Measurements from ENCODE around the gene ZFP36L1. TPM values are rescaled to one million over a fixed set of nuclear protein-coding genes. Genes with fewer than 3 reads are reported as not detected.

ZFP36L1 gene
- polyA plus RNA-seq (2013, experiment 1 of 2) = 184 TPM
- polyA plus RNA-seq (2013, experiment 2 of 2) = 167 TPM

GRCh38 chr14:68792979-68793733, at the start of gene ZFP36L1:
ZFP36L1 (minus strand) TSS chr14:68793067; CDS start chr14:68792938, 129 bp downstream.
- WGBS, 2 experiments (ENCODE audit: insufficient coverage in 2 of 2) = 0 to 2% methylated on average over 12 to 21 of the region's 51 CpGs
- Histone ChIP-seq H3K36me3 (ENCODE audit: control insufficient read depth, insufficient read depth, low read length) (peaks cover 36% of the 10 kb centered on the region), H3K27ac (ENCODE audit: low read depth, low read length, severe bottlenecking) (peak within 1 kb of the TSS; percentile 100), H3K4me3 (ENCODE audit: extremely low read depth, insufficient read depth, low read length, poor library complexity, severe bottlenecking) (peak within 1 kb of the TSS; percentile 99), H3K4me1 (ENCODE audit: control insufficient read depth, insufficient read depth, low read length, poor library complexity, severe bottlenecking) (peaks cover 30% of the 10 kb centered on the region), H3K9me3 (ENCODE audit: control insufficient read depth, low read length) (no peaks in the 10 kb centered on the region)

GRCh38 chr14:68842298-68842697, 49.4 kb upstream of the ZFP36L1 start:
- Histone ChIP-seq H3K36me3 (ENCODE audit: control insufficient read depth, insufficient read depth, low read length) (peaks cover 30% of the 10 kb centered on the region), H3K4me1 (ENCODE audit: control insufficient read depth, insufficient read depth, low read length, poor library complexity, severe bottlenecking) (peaks cover 5% of the 10 kb centered on the region), H3K27ac (ENCODE audit: low read depth, low read length, severe bottlenecking) (no peak overlapping the region), H3K4me3 (ENCODE audit: extremely low read depth, insufficient read depth, low read length, poor library complexity, severe bottlenecking) (no peak overlapping the region), H3K9me3 (ENCODE audit: control insufficient read depth, low read length) (peaks cover 4% of the 10 kb centered on the region)
- WGBS, 2 experiments (ENCODE audit: insufficient coverage in 2 of 2) = 44 to 65% methylated on average over 1 to 2 of the region's 5 CpGs

GRCh38 chr14:68841016-68841809, 48.3 kb upstream of the ZFP36L1 start:
- no peak overlapping the region for H3K27ac ChIP-seq (ENCODE audit: low read depth, low read length, severe bottlenecking)
- H3K36me3 ChIP-seq (ENCODE audit: control insufficient read depth, insufficient read depth, low read length) = peaks cover 32% of the 10 kb centered on the region
- no peak overlapping the region for H3K4me3 ChIP-seq (ENCODE audit: extremely low read depth, insufficient read depth, low read length, poor library complexity, severe bottlenecking)
- peaks cover 5% of the 10 kb centered on the region for H3K4me1 ChIP-seq (ENCODE audit: control insufficient read depth, insufficient read depth, low read length, poor library complexity, severe bottlenecking)
- 85 to 88% methylated on average over 1 to 4 of the region's 6 CpGs for WGBS, 2 experiments (ENCODE audit: insufficient coverage in 2 of 2)
- H3K9me3 ChIP-seq (ENCODE audit: control insufficient read depth, low read length) = peaks cover 8% of the 10 kb centered on the region

GRCh38 chr14:68840454-68840853, 47.6 kb upstream of the ZFP36L1 start:
- 94 to 100% methylated on average over 1 to 2 of the region's 2 CpGs for WGBS, 2 experiments (ENCODE audit: insufficient coverage in 2 of 2)

GRCh38 chr14:68836082-68836481, 43.2 kb upstream of the ZFP36L1 start:
- WGBS, 2 experiments (ENCODE audit: insufficient coverage in 2 of 2) = no CpG with 5 or more reads among the region's 1 CpG
- no peak overlapping the region for H3K4me3 ChIP-seq (ENCODE audit: extremely low read depth, insufficient read depth, low read length, poor library complexity, severe bottlenecking)
- peaks cover 28% of the 10 kb centered on the region for H3K36me3 ChIP-seq (ENCODE audit: control insufficient read depth, insufficient read depth, low read length)
- no peak overlapping the region for H3K27ac ChIP-seq (ENCODE audit: low read depth, low read length, severe bottlenecking)
- peaks cover 18% of the 10 kb centered on the region for H3K9me3 ChIP-seq (ENCODE audit: control insufficient read depth, low read length)
- no peaks in the 10 kb centered on the region for H3K4me1 ChIP-seq (ENCODE audit: control insufficient read depth, insufficient read depth, low read length, poor library complexity, severe bottlenecking)

More at GRCh38 chr14:68840454-68840853, 47.6 kb upstream of the ZFP36L1 start:
- H3K9me3 ChIP-seq (ENCODE audit: control insufficient read depth, low read length) = peaks cover 12% of the 10 kb centered on the region
- no peak overlapping the region for H3K4me3 ChIP-seq (ENCODE audit: extremely low read depth, insufficient read depth, low read length, poor library complexity, severe bottlenecking)
- H3K27ac ChIP-seq (ENCODE audit: low read depth, low read length, severe bottlenecking) = no peak overlapping the region
- peaks cover 5% of the 10 kb centered on the region for H3K4me1 ChIP-seq (ENCODE audit: control insufficient read depth, insufficient read depth, low read length, poor library complexity, severe bottlenecking)
- peaks cover 36% of the 10 kb centered on the region for H3K36me3 ChIP-seq (ENCODE audit: control insufficient read depth, insufficient read depth, low read length)

DNA sequence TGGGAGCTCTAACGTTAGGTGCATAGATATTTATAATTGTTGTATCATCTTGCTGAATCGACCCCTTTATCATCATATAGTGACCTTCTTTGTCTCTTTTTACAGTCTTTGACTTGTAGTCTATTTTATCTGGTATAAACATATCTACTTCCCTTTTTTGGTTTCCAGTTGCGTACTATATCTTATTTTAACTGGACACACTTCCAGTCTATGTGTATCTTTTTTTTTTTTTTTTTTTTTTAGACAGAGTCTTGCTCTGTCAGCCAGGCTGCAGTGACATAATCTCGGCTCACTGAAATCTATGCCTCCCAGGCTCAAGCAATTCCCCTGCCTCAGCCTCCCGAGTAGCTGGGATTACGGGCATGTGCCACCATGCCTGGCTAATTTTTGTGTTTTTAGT, 41.9 kb upstream of the ZFP36L1 start:
- peaks cover 18% of the 10 kb centered on the region for H3K9me3 ChIP-seq (ENCODE audit: control insufficient read depth, low read length)
- WGBS, 2 experiments (ENCODE audit: insufficient coverage in 2 of 2) = 93 to 100% methylated on average over 2 to 3 of the region's 6 CpGs
- no peak overlapping the region for H3K27ac ChIP-seq (ENCODE audit: low read depth, low read length, severe bottlenecking)
- no peak overlapping the region for H3K4me3 ChIP-seq (ENCODE audit: extremely low read depth, insufficient read depth, low read length, poor library complexity, severe bottlenecking)
- H3K4me1 ChIP-seq (ENCODE audit: control insufficient read depth, insufficient read depth, low read length, poor library complexity, severe bottlenecking) = no peaks in the 10 kb centered on the region
- H3K36me3 ChIP-seq (ENCODE audit: control insufficient read depth, insufficient read depth, low read length) = peaks cover 24% of the 10 kb centered on the region

DNA sequence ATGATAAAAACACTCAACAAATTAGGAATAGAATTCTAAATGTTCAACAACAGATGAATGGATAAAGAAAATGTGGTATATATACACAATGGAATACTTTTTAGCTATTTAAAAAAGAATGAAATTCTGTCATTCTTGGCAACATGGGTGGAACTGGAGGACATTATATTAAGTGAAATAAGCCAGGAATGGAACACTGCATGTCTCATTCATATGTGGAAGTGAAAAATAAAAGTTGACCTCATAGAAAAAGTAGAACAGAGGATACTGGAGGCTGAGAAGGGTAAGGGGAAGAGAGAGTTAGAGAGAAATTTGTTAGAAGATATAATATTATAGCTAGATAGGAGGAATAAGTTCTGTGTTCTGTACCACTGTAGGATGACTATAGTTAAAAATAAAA, 35.8 kb upstream of the ZFP36L1 start:
- Histone ChIP-seq H3K36me3 (ENCODE audit: control insufficient read depth, insufficient read depth, low read length) (no peaks in the 10 kb centered on the region), H3K9me3 (ENCODE audit: control insufficient read depth, low read length) (peaks cover 6% of the 10 kb centered on the region), H3K4me1 (ENCODE audit: control insufficient read depth, insufficient read depth, low read length, poor library complexity, severe bottlenecking) (no peaks in the 10 kb centered on the region), H3K4me3 (ENCODE audit: extremely low read depth, insufficient read depth, low read length, poor library complexity, severe bottlenecking) (no peak overlapping the region), H3K27ac (ENCODE audit: low read depth, low read length, severe bottlenecking) (no peak overlapping the region)

- no peak overlapping the region for H3K4me3 ChIP-seq (ENCODE audit: extremely low read depth, insufficient read depth, low read length, poor library complexity, severe bottlenecking)
- peaks cover 1% of the 10 kb centered on the region for H3K4me1 ChIP-seq (ENCODE audit: control insufficient read depth, insufficient read depth, low read length, poor library complexity, severe bottlenecking)
- no peaks in the 10 kb centered on the region for H3K36me3 ChIP-seq (ENCODE audit: control insufficient read depth, insufficient read depth, low read length)
- H3K27ac ChIP-seq (ENCODE audit: low read depth, low read length, severe bottlenecking) = no peak overlapping the region
- 90 to 100% methylated on average over 2 of the region's 3 CpGs for WGBS, 2 experiments (ENCODE audit: insufficient coverage in 2 of 2)
- H3K9me3 ChIP-seq (ENCODE audit: control insufficient read depth, low read length) = no peaks in the 10 kb centered on the region
Measured at GRCh38 chr14:68825729-68826128, 32.9 kb upstream of the ZFP36L1 start.

DNA sequence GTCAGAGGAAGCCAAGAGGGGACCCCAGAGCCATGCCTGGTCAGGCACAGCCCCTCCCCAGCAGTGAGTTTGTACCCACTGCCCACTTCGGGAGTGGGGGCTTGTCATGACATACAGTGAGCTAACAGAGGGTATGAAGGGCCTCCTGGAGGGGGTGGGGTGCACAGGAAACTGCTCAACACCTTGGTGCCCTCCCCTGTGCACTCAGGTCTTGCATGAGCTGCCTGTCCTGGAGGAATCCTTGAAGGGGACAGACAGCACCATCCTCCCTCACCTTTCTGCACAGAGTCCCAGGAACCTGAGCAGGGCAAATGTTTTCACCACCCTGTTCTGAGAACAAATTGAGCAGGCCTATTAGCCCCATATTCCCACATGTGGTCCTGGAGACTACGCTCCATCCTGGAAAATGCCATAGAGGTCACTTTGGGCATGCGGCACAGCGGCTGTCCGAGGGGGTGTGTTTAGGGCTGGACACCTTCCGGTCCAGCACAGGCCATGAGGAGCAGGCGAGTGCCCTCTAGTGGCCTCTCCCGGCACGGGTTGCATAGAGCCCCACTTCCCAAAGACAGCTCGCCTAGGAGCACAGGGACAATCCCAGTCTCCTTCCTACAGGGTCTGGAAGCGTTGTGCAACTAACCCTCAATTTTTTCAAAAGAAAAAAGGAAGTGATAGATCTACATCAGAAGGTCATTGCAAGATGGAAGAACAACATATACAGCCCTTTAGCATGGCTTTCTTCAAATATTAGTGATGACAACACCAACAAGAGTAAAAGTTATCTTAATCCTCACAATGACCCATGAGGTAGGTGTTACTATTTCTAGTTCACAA, 31.9 kb upstream of the ZFP36L1 start:
- Histone ChIP-seq H3K4me1 (ENCODE audit: control insufficient read depth, insufficient read depth, low read length, poor library complexity, severe bottlenecking) (peaks cover 11% of the 10 kb centered on the region), H3K4me3 (ENCODE audit: extremely low read depth, insufficient read depth, low read length, poor library complexity, severe bottlenecking) (no peak overlapping the region)
- WGBS, 2 experiments (ENCODE audit: insufficient coverage in 2 of 2) = 26 to 34% methylated on average over 7 to 9 of the region's 11 CpGs

GRCh38 chr14:68824207-68824516, 31.3 kb upstream of the ZFP36L1 start:
- H3K4me1 ChIP-seq (ENCODE audit: control insufficient read depth, insufficient read depth, low read length, poor library complexity, severe bottlenecking) = peaks cover 16% of the 10 kb centered on the region
- H3K27ac ChIP-seq (ENCODE audit: low read depth, low read length, severe bottlenecking) = no peak overlapping the region
- WGBS, 2 experiments (ENCODE audit: insufficient coverage in 2 of 2) = 100% methylated on average over 1 of the region's 1 CpG
- H3K36me3 ChIP-seq (ENCODE audit: control insufficient read depth, insufficient read depth, low read length) = no peaks in the 10 kb centered on the region
- H3K4me3 ChIP-seq (ENCODE audit: extremely low read depth, insufficient read depth, low read length, poor library complexity, severe bottlenecking) = no peak overlapping the region
- no peaks in the 10 kb centered on the region for H3K9me3 ChIP-seq (ENCODE audit: control insufficient read depth, low read length)

More for the DNA sequence above, 31.9 kb upstream of the ZFP36L1 start:
- Histone ChIP-seq H3K36me3 (ENCODE audit: control insufficient read depth, insufficient read depth, low read length) (no peaks in the 10 kb centered on the region), H3K27ac (ENCODE audit: low read depth, low read length, severe bottlenecking) (no peak overlapping the region), H3K9me3 (ENCODE audit: control insufficient read depth, low read length) (no peaks in the 10 kb centered on the region)

Measured in mesodermal cell (in vitro differentiated cells).